Glomerular visceral epithelial cell (primary cell): ENCODE results near the gene CD46.

Experiments used
- DNase-seq: peaks from one replicate; pipeline ENCODE4 v3.0.0-alpha.2; 2016; ENCODE audit errors: extremely low spot score

The CD46 gene

DNA sequence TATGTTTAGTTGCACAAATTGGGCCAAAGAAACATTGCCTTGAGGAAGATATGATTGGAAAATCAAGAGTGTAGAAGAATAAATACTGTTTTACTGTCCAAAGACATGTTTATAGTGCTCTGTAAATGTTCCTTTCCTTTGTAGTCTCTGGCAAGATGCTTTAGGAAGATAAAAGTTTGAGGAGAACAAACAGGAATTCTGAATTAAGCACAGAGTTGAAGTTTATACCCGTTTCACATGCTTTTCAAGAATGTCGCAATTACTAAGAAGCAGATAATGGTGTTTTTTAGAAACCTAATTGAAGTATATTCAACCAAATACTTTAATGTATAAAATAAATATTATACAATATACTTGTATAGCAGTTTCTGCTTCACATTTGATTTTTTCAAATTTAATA, 43.0 kb downstream of the CD46 start:
- no peak for DNase-seq

DNA sequence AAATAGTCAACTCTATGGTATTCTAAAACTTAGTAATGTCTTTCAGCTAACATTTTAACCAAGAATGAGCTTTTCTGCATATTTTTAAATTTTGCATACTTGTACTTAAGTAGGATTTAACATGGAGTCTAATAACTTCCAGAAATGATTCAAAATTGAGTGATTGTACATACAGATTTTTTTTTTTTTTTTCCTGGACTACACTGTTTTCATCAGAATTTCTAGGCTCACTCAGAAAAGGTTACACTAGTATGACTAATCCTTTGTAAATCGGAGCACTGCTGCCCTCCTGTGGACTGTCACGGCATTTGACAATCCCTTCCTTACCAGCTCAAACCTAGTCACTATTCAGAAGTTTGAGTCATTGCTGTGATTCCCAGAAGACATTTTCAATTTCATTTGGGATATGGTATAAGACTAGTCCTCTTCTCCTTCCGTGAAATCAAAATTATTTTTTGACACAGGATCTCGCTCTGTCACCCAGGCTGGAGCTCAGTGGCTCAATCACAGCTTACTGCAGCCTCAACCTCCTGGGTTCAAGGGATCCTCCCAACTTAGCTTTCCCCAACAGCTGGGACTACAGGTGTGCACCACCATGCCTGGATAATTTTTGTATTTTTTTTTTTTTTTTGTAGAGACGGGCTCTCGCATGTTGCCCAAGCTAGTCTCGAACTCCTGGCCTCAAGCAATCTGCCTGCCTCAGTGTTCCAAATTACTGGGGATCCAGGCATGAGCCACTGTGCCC, 45.5 kb downstream of the CD46 start:
- peak; percentile 81 for DNase-seq

DNA sequence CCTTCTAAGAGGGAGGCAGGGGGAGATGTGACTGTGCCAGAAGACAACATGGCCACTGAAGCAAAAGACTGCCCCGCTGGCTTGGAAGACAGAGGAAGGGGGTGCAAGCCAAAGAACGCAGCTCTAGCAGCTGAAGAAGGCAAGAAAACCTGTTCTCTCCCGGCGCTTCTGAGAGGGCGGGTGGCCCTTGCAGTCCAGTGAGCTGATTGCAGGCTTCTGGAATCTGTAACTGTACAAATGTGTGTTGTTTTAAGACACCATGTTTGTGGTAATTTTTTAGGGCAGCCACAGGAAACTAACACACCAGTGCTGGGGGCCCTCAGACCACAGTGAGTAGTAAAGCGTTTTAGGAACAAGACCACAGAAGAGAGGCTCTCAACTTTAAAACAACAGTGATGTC, 47.0 kb downstream of the CD46 start:
- DNase-seq, result peak; percentile 25

DNA sequence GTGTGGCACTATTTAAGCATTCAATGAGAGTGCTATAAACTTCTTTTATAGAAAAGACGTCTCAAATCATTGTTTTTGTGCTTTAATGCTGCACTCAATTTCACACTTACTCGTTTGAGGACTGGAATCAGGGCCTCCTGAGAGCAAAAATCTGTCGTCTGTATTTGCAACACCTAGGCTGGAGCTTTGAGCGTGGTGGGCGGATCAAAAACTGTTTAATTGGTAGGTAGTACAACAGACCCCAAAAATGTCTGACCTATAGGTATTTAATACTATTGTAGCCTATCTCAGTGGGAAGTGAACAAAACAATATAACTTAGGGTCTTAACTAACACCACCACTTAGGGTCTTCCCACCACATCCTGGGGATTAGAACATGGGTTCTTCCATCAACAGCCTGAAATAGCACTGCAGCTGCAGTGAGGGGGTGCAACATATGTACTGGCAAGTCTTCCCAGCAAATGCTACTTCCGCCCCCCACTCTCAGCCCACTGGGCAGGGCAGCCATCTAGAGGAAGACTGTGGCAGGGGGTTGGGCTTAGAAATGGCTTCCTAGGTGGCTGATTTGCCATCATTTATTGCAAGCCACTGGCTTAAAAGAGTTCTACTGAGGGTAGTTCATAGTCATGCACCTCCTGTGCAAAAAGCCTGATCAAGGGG, 48.3 kb downstream of the CD46 start:
- DNase-seq, result no peak

DNA sequence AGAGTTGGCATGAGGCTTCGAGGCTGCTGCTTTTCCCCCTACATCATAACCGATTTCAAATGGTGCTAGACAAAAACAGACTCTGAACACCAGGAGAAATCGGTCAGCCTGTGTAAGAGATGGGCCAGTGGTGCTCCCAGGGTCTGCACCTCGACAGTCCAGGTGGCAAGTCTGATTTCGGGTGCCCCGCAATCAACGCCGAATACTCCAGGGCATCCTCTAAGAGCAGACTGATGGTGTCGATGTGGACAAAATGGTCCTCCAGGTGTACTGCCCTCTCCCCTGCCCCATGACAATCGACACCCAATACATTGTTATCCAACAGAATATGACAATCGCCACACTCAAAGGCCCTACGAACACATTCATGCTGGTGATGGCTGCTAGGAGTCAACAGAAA, 50.0 kb downstream of the CD46 start:
- no peak for DNase-seq

DNA sequence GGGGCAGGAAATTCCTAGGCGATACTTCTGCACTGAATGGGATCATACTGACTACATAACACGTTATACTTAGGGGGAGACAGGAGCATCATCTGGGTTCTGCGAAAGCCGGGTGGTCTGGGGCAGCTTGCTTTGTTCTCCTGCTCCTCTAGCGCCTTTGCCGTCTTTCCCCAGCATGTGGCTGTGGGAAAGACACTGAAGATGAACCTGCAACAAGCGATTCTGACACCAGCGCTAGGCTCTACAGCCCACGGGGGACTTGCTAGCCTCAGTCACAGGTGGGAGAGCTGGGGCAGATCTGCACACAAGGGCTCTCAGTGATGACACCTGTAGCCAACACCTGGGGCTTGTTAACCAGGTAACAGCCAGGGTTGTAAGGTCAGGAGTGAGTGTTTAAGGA, 51.8 kb downstream of the CD46 start:
- DNase-seq, result no peak

DNA sequence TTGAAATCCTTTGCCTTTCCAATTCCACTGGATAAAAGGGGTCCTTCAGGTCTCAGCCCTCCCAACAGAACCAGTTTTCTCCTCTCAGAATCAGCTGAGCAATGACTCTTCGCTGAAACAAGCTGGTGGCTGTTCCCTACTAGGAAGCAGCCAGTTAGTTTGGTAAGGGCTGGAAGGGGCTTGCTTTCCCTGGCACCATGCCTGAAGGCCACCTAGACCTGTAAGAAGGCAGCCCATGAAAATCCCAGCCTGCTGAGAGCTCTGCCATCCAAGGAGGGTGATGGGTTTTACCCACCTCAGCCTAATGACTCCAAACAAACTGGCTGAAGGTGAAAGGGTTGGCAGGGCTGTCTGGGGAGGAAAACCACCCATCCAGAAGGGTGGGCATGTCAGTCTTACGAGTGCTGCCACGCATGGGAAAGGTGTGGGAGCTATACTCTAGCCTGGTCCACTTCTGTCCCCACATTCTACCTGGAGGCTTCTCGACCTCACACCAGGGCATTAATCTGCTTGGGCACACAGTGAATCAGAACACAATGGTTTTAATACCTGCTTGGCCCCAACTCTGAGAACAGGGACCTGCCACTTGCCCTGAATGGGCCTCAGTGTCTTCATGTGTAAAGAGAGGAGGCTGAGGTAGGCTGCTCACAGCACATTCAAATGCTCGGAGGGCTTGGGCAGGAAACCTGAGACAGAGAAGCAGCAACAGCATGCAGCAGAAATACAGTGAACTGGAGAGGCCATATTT, 53.0 kb downstream of the CD46 start:
- DNase-seq, result no peak

DNA sequence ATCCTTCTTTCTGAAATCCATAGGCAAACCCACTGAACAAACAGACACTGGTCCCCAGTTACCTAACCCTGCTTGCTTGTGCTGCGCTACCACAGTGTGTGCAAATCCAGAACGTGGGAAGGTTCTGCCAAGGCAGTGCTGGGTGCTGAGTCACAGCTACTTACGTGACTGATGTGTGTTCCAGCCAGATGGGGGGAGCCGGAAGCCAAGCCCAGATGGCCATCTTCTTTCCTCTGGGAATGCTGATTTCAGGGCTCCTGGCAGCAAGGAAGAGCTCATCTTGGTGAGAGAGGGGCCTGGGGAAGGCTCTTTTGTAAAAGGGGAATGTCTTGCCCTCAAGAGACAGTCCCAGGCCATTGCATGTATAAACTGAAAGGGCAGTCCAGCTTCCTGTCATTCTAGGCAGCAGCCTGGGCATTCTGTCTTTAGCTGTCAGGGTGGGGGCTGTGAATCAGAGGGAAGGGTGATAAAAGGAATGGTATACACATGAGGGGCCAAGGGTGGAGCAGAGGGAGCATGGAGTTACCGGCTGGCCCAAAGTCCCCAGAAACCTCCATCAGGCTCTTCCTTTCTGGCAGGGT, 54.1 kb downstream of the CD46 start:
- DNase-seq, result peak; percentile 86

DNA sequence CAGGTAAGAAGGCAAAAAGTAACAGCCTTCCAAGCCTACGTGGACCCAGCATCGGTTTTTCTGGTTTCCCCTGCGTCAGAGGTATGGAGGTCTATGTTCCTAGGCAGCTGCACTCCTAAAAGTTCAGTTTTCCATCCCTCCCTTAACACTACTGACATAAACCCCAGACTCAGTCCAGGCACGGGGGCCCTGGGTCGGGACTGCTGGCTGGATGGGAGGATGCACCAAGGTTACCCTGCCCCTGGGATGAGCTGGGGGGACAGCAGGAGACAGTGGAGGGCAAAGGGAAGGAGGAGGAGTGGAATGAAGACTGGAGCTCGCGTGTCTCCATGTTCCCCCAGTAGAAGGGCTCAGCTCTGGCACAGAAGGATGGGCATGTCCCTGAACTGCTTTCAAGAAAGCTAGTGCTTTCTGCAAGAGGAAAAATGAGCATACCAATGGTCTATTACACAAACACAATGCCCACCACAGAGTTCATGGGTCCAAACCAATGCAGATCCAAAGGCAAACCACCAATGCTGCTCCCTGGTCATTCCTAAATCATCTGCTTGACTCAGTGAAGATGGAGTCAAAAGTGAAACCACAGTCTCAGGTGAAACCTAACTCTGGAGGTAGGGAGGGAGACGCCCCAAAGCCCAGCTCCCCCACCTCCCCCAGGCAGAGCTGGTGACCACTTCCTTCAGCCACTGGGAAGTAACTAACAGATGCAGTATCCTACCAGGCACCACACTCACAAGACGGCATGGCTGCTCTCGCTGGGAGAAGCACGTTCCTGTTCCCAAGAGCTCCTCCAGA, 54.9 kb downstream of the CD46 start:
- peak; percentile 60 for DNase-seq

DNA sequence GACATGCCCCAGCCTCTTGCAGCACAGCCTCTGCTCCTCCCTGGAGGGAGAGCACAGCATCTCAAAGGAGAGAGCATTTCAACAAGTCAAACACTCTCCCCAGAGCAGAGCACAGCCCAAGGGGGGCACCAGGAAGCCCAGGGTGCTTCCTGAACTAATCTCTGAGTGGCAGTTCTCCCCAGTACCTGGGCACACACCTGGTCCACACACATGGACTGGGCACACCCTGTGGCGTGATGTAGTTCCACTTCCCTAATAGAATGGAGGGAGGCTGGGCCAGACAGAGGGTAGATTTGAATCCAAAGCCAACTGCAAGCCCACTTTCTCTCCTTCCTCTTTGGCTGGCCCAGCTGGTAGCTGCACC, 55.5 kb downstream of the CD46 start:
- no peak for DNase-seq

DNA sequence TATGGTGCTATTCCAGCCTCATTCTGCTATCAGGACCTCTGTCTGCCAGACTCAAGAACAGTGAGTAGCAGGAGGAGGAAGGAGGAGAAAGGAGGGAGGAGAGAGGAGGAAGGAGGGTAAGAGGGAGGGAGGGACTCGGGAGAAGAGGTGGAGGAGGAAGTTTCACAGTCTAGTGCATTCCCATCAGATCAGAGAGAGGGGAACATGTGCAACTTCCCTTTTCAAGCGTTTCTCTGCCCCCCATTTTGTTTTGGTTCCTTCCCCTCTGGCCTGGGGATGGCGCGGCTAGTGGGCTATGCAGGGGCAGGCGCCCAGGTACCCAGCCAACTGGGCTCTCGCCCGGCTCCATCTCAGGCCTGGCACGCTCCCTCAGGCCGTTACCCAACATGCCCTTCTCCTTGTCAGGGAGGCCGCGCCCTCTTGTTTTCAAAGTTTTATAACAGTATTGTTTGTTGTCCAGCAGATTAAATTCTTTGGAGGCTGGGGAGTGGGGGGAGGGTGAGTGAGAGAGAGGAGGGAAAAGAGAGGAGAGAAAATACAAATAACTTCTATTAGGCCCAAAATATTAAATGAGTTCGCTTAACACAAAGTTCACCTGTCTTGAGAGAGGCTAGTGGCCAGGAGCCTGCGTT, 56.0 kb downstream of the CD46 start:
- DNase-seq, result no peak

DNA sequence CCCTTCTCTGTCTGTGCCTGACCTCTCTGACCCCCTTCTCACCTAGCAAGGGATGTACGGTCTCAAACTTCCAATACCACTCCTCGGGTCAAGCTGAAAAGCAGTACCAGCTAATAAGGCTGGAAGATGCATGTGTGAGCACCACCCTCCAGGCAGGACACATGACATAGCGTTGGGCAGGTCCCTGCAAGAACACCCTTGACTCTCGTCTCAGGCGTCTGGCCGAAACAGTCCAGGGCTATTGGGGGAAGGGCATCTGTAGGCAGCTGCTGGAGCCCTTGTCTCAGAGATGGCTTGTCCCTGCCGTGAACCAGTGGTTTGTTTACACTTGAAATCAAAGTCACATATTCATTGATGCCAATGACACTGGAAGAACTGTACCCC, 56.5 kb downstream of the CD46 start:
- DNase-seq, result no peak

DNA sequence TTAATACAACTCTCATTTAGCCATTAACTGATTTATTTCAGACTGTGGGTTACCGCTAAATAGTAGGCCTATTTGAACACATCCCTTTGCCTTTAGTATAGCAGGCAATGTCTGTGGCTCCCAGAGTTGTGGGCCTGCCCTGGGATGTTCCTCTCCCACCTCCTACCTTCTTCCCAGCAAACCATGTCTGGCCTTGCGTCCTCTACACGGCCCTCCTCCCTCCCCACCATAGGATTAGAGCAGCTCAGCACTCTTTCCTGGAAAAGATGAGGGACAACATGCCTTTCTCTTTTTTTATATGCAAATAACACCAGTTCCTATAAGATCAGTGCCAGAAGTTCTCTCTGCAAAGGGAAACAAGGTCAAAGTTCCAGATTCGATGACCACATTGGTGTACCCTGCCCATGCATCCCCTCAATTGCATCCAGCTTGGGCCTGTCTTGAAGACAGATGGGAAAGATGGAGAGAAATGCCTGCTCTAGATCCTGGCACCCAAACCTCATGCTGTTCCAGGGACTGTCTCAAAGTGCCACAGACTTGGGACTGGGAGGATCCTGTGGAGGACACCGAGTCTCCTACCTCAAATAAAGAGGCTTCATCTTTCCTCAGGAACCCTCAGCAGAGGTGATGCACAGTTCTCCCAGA, 57.2 kb downstream of the CD46 start:
- no peak for DNase-seq

DNA sequence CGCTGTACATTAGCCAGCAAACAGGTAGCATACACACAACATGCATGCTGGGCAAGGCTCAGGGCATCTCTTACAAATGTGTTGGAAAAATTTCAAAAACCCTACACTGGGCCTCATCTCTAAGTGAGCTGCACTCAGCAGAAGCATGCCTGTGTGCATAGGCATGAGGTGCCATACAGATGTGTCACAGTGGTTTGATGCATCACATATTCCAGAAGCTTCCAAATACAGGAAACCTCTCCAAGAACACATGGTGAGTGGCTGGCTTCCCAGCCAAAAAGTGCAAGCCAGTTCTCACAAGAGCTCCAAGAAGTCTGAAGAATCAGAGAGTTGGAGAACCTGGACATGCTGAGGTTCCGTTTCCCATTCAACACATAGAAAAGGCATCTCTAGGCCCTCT, 58.3 kb downstream of the CD46 start:
- DNase-seq, result peak; percentile 41

DNA sequence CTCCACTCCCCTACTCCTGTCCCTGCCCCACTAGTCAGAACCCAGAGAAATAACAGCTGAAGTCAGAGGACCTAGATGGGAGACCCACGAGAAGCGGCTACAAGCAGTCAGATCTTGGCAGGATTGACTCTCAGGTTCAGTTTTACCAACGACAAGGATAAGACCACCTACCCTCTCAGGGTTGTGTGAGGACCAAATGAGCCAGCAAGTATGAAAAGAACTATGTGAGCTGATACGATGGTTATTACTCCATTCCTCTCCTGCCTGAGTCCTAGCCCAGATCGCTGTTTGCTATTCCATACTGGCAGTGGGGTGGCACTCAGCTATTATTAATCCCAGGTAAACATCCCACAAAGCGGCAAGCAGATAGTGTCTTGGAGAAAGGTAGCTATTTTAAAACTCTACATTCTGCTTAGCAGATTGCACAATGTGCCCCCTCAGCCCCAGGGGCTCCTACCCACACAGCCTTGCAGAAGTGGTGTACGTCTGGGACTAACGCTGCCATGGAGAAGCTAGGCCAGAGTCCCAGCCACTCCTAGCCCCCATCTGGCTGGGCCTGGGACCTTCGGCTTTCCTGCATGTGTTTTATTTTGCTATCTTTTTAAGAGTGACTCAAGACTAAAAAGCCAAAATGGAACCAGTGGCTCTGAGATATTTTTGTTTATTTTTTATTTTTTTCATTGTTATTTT, 58.9 kb downstream of the CD46 start:
- DNase-seq, result no peak

DNA sequence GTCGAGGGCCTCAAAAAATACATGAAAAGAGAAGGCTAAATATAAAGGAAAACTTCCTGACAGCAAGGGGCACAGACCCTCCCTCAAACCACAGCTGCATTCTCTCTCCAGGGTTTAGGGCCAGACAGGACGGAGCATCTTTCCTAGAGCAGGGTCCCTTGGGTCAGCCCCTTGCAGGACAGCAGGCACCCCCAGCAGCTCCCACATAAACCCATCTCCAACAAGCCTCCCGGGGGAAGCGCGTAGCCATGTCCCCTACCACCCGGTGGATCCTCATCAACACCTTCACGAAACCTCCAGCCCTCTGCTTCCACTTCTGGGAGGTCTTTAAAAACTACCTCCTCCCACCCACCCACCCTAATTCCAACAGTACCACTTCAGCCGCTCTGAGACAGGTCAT, 59.5 kb downstream of the CD46 start:
- no peak for DNase-seq

DNA sequence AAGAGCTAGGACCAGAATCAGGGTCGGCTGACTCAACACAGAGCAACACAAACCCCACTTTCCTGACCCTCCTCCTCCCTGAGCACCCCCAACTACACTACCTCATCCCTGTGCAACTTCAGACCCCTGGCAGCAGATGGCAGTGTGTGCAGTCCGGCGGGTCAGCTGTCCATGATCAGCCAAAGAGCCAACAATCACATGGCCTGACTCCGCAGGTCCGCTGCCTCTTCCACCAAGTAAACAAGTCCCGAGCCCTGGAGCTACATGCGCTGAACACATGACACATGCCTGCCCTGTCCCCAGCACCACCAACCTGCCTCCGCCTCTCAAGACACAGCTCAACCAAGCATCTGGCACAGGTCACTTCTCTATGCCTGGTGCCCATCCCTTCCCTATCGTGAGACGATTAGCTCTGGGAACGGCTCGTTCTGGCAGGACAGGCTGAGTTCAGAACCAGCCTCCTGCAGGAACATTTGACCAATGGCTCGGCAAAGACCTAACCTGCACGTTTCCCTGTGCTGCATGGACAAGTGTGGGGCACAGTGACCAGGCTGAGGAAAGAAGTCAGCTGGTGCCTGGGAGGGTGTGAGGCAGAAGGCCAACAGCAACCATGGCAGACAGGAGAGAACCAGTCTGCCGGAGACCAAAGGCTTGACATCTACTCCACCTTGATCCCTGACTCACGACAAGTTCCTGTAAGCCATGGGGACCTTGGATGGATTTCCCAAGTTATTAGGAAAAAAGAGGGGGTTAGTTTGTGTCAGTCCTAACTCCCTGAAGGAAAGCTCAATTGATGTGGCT, 60.3 kb downstream of the CD46 start:
- DNase-seq, result no peak

DNA sequence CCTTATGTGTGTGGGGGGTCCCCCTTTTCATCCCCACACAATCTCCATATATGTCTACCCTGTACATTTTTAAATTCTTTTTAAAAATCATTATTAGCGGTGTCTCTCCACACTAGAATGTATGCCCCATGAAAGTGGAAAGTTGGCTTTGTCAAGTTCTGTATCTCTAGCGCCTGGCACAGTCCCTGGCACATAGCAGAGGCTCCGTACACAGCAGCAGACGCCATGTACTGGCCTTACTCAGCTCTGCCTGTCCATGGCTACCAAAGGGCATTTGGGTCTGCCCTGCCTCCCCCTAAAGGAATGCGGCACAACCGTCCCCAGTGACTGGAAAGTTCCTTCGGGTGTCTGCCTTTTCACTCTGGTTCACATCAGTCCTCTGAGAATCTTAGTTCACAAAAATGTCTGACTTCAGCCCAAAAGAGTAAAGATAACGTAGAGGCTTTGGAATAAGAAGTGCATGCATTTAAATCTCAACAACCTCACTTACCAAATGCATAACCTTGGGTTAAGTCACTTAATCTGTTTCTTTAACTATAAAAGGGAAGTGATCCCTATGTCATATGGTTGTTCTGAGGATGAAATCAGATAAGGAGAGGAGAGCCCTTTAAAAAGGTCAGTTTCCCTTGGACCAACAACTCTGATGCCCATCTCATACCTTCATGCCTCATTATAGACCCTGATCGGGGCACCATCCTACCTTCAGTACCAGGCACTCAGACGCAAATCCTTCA, 61.1 kb downstream of the CD46 start:
- DNase-seq, result no peak

DNA sequence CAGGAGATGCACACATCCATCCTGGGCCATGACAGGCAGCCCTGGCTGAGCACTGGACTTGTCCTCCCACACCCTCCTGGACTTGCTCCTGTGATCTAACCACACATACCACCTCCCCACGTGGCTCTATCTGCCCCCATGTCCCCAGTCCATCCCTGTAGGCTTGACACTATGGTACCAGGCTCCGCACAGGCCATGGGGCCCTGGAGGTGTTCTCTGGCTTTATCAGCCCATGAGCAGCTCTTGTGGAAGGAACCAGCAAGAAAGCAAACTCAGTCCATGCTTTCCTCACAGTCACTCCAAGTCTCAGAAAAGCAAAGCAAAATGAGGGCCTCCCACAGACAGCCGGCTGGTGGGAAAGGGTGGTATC, 61.6 kb downstream of the CD46 start:
- no peak for DNase-seq
